Activated T-cell treated with anti-CD3 and anti-CD28 coated beads, Interleukin-2, amount 50 U/mL, for 48 hours (primary cell): ENCODE results near the gene WNT9B.

Experiments used
- DNase-seq, 2 experiments: peaks; one replicate each; pipeline ENCODE4 v3.0.0-alpha.2; 2020

WNT9B gene

GRCh38 chr17:46851029-46851741 lies at the start of gene WNT9B:
Gene WNT9B (plus strand): TSS chr17:46851583. CDS start chr17:46851639, 56 bp downstream.
- no peak for DNase-seq

- DNase-seq, result no peak
Observed at GRCh38 chr17:46802800-46803199, 48.6 kb upstream of the WNT9B start.

GRCh38 chr17:46803544-46803943 lies 47.8 kb upstream of the WNT9B start:
- no peak for DNase-seq

- DNase-seq, result no peak
Observed at GRCh38 chr17:46805771-46806170, 45.6 kb upstream of the WNT9B start.

GRCh38 chr17:46809110-46809571 lies 42.2 kb upstream of the WNT9B start:
- no peak for DNase-seq

GRCh38 chr17:46810837-46811236 lies 40.5 kb upstream of the WNT9B start:
- no peak for DNase-seq

GRCh38 chr17:46811978-46812583 lies 39.3 kb upstream of the WNT9B start:
- DNase-seq, result no peak

- no peak for DNase-seq
Observed at GRCh38 chr17:46812624-46813318, 38.6 kb upstream of the WNT9B start.

- no peak for DNase-seq
Observed at GRCh38 chr17:46813920-46814319, 37.5 kb upstream of the WNT9B start.

- no peak for DNase-seq
Observed at GRCh38 chr17:46814446-46814845, 36.9 kb upstream of the WNT9B start.

GRCh38 chr17:46815474-46816353 lies 35.7 kb upstream of the WNT9B start:
- DNase-seq, result no peak

- DNase-seq, result no peak
Observed at GRCh38 chr17:46817151-46817900, 34.1 kb upstream of the WNT9B start.

- DNase-seq, result no peak
Observed at GRCh38 chr17:46817901-46818209, 33.5 kb upstream of the WNT9B start.

GRCh38 chr17:46818316-46818928 lies 33.0 kb upstream of the WNT9B start, which contains the start of gene WNT3:
Gene WNT3 (minus strand): TSS chr17:46818692. CDS start chr17:46818597, 95 bp downstream.
- peak; percentile 65 to 73 for DNase-seq

GRCh38 chr17:46818929-46819859 lies 32.2 kb upstream of the WNT9B start:
- peak in 1 of 2 experiments; percentile 47 for DNase-seq

- no peak for DNase-seq
Observed at GRCh38 chr17:46819906-46820351, 31.5 kb upstream of the WNT9B start.

GRCh38 chr17:46820592-46821450 lies 30.6 kb upstream of the WNT9B start:
- peak in 1 of 2 experiments; percentile 23 for DNase-seq

- peak in 1 of 2 experiments; percentile 20 for DNase-seq
Observed at GRCh38 chr17:46821482-46822387, 29.6 kb upstream of the WNT9B start.
